SKM-1 (cell line): ENCODE results near the gene GRIPAP1.

Source experiments
- DNase-seq: peaks from one replicate; lab custom pipeline; 2025; ENCODE audit not compliant: unreplicated experiment; lab: John Stamatoyannopoulos, UW

Gene GRIPAP1

GRCh38 chrX:48961585-48962091 lies 40.4 kb downstream of the GRIPAP1 start:
- no peak for DNase-seq

DNA sequence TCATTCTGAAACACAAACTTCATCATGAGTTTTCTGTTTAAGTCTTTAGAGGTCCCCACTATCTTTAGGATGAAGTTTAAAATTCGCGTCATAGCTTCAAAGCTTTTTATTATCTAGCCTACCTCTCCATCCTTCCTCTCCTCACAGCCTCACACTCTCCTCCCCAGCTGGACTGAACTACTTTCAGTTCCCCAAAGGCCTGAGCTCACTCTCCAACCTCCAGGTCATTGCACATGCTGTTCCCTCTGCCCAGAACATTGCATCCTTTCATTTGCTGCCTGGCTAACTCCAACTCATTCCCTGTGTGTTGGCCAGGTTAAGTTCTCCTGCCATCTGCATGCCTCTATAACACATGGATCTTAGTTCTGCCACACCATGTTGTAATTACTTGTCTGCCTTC lies 41.8 kb downstream of the GRIPAP1 start:
- DNase-seq: no peak

GRCh38 chrX:48958635-48959094 lies 43.4 kb downstream of the GRIPAP1 start:
- no peak for DNase-seq

DNA sequence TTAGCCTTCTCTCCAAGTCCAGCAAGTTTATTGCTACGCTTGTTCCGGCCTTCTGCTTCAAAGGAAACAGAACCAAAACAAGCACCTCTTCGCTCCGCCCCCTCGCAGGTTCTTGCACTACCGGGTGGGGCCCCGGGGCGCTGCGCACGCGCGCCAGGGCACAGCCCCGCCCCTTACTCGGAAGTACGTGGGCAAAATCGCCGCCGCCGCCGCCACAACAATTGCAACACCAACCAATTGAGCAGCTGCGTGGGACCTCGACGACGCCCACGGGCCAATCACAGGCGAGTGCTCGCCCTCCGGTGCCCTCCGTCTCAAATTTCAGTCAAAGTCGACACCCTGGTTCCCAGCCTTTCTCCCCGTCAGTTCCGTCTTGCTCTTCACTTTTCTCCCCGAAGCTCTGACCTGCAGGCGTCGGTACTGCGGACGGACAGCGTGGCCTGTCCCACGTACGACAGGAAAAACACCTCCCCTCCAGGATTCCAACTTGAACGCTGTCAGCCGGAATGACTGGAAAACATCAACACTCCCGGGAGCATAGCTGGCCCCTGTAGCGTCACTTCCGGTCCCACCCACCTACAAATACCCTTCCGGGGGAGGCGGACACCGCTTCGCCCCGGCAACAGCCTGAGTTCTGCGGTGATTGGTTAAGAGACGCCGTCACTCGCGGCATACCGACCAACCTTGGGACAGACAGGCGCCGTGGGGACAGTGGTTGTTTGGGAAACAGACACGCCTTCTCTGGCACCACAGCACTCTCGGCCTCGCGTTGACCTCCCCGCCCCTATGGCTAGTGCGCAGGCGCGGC lies 44.0 kb downstream of the GRIPAP1 start:
- DNase-seq: peak; percentile 80

DNA sequence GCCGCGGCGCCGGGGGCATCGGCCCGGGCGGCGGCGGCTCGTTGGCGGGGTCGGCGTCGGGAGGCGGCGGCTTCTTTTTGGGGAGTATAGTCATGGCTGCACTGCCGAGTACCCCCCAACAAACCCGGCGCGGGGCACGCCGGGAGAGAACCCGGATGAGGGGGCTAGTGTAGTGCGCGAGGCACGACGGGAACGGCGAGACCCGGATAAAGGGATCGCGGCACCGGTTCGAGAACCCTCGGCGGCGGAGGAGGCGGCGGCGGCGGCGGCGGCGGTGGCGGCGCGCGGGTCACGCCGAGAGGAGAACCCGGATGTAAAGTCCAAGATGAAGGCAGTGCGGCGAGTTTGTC lies 44.6 kb downstream of the GRIPAP1 start, which contains the start of gene OTUD5:
Gene OTUD5, minus strand, starts transcription at position 131 of the 350 bp plus-strand sequence. Its CDS starts 37 bp downstream, at position 94.
- DNase-seq: no peak

- no peak for DNase-seq
Measured at GRCh38 chrX:48956728-48957414, 45.2 kb downstream of the GRIPAP1 start.

GRCh38 chrX:48948589-48948988 lies 53.5 kb downstream of the GRIPAP1 start:
- no peak for DNase-seq

DNA sequence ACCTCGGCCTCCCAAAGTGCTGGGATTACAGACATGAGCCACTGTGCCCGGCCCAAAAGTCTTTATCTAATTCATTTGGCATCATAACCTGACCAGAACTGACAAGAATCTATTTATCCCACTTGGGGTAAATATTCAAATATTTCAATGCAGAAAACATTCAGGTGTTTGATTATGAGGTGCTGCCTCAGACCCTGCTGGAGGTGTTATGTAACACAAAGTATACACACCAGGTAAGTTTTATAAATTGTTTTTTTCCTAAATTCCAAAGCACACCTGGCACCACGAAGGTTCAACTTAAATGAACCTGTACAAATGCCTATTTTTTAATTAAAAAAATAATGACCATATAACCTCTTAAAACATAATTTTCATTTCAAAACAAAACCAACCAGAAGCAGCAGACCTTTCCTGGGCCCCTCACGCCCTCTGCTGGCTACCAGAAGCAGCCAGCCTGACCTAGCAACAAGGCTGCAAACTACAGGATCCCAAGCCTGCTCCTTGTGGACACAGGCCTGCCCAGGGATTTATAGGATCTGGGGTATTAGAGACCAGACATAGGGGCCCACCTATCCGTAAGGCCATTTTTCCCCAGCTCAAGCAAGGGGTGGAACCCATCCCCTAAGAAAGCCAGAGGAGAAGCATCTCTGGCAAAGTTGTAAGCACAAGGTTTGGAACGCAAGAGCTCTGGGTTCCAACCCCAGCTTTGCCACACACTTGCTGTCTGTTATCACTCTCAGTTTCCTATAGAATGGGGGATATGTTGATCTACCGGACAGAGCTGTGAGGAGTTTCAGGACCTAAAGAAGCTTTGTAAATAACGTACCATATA lies 56.3 kb downstream of the GRIPAP1 start:
- DNase-seq: no peak

DNA sequence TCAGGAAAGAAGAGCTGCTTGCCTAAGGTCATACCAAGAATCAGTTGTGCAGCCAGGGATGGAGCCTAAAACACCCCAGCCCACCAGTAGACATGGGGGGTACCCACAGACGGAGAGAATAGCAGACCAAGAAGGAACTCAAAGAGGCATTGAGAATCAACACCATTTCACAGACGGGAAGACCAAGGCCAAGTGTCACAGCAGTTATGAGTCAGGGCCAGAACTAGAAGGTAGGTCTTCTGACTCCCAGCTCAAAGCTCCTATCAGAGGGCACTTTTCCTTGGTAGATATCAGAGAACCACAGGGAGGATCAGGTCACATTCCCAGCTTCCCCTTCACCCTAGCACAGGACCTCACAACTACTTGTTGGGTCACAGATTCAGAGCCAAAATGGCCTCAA lies 59.2 kb downstream of the GRIPAP1 start:
- DNase-seq: no peak

- no peak for DNase-seq
Measured at GRCh38 chrX:48940404-48940955, 61.6 kb downstream of the GRIPAP1 start.

DNA sequence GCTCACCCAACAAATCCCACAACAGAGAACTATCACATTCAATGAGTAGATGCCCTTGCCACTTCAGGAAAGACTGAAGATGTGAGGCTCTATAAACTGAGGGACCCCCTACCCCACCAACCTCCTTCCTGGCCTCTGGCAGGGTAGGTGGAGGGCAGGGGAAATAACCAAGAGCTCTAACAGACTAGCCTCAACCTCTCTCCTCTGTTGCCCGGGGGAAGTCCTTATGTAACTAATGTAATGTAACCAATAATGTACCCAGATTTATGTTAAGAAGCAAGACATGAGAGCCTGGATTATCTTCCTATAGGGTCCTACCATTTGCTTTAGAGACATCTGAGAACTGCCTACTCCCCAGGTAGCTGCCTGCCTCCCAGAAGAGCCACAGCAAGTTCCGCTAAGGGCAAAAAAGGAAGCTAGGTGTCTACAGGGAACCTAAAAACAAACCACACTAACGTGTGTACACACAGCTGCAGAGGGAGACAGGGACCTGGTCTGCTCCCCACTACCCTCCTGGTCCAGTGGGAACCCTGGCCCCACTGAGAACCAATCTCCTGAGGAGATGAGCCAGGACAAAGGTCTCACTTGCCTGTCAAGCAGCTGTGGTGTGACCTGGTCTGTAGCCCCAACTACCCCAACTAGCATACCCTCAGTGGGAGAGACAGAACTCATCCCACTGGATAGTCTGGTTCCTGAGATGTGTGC lies 62.4 kb downstream of the GRIPAP1 start:
- DNase-seq: no peak

- DNase-seq: no peak
Measured at GRCh38 chrX:48938721-48939425, 63.2 kb downstream of the GRIPAP1 start.

DNA sequence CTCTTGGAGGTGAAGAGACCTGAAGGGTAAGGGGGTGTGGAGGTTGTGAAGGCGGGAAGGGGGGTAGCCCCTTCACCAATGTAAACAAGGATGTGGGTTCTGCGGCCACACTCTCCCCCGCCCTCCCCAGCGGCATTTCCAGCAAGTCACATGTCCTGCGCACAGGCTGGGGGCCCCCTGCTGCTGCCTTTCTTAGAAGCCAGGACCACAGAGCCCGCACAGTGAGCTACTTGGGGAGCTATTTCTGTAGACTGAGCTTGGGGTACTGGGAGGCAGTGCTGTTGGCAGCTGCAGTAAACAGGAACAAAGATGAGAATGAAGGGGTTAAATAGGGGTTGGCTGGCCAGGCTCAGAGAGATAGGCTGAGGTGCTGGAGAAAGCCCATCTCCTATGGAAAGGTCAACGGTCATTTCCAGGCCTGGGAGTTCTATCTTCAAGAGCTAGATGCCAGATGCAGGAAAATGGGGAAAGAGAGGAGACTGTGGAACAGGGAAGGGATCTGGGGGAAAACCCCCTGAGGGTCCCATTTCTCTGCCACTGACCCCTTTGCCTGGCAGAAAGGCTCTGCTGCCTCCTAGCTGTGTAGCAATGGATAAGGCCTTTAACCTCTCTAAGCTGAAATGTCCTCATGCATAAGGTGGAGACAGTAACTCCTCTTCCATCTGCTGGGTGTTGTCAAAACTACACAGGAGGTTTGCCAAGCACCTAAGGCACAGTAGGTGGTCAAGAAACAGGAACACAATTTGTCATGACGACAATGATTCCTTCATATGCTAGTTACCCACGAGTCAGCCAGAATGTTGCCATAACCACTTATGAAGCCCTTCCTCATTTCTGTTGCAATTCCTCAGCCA lies 64.8 kb downstream of the GRIPAP1 start:
- DNase-seq: peak; percentile 58

- DNase-seq: no peak
Measured at GRCh38 chrX:48936429-48937053, 65.5 kb downstream of the GRIPAP1 start.

GRCh38 chrX:48935301-48935670 lies 66.8 kb downstream of the GRIPAP1 start:
- no peak for DNase-seq

DNA sequence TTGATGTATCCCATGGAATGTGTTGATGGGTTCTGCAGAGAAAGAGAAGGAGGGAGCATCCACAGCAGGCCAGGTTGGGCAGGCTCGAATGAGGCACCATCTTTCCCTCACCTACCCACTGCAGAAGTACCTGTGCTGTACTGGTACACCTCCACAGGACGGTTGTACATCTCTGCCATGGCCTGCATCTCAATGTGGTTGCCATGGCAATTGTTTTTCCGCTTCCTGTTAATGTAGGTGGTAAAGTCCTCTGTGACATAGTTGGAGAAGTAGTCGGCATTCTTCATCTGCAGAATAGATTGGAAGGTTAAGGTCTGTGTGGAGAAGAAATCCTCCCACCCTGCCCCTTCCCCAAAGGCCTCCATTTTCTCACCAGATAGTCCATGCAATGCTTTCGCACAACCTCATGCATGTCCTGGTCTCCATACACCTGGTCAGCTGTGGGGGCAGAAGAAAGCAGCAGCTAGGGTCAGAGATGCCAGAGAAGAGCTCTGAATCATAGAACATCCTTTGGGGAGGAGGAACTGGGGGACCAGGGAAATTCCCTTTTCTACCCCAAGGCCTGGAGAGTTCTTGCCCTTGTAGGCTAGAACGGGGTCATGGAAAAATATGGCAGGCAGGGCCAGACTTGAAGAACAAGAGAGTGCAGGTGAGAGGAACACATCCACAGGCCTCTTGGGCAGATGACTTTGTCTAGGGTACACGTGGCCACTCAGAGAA lies 67.3 kb downstream of the GRIPAP1 start:
- DNase-seq: no peak

DNA sequence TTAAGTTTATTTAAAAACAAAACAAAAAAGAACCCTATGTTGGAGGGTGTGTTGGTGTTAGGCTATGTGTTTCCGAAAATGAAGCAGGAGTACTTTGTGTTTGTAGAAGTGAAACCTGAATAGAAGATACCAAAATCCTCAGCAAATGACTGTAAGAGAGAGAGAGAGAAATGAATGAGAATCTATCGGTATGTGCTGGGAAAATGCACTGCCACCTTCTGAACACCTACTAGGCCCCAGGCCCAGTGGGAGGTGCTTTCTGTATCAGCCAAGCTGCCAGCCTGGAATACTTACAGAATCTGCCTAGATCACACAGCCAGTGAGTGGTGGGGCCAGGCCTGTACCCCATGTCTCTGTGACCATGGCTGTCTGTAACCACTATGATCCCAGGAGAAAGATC lies 68.3 kb downstream of the GRIPAP1 start:
- DNase-seq: no peak
